WTC11 (cell line): ENCODE measurements around the gene KIAA1671. TPM values are rescaled to one million over a fixed set of nuclear protein-coding genes. Genes with fewer than 3 reads are reported as not detected.

Experiments used
- ATAC-seq: fragments of 200-7000 bp; cut with Tn5 transposase; 2 replicates; pipeline ENCODE4 v1.10.0; 2021; ENCODE audit warnings: mild to moderate bottlenecking, moderate library complexity
- CTCF ChIA-PET: fragments of 300-600 bp; sonication (Branson Sonifier 250); formaldehyde crosslinking; loops from one replicate; lab custom pipeline; 2021; ENCODE audit warnings: antibody characterized with exemption; lab: Charles Lee
- POLR2A ChIA-PET: fragments of 350-600 bp; sonication (Branson Sonifier 250); formaldehyde crosslinking; loops from one replicate; lab custom pipeline; 2021; ENCODE audit warnings: antibody characterized with exemption; lab: Charles Lee
- DNase-seq: peaks from one replicate; pipeline ENCODE4 v3.0.0; 2021; ENCODE audit warnings: low spot score
- H3K27ac Mint-ChIP-seq: 2 replicates; pipeline ENCODE4 v1.8.0; 2021; ENCODE audit warnings: mixed read lengths
- H3K27me3 Mint-ChIP-seq: 2 replicates; pipeline ENCODE4 v1.8.0; 2021; ENCODE audit warnings: low read depth, mild to moderate bottlenecking, moderate library complexity, mixed read lengths
- H3K36me3 Mint-ChIP-seq: 2 replicates; pipeline ENCODE4 v1.8.0; 2021; ENCODE audit warnings: mixed read lengths
- H3K4me1 Mint-ChIP-seq: 2 replicates; pipeline ENCODE4 v1.8.0; 2022; ENCODE audit warnings: mixed read lengths
- H3K4me3 Mint-ChIP-seq: 2 replicates; pipeline ENCODE4 v1.8.0; 2021; ENCODE audit warnings: mild to moderate bottlenecking, moderate library complexity, mixed read lengths
- H3K9me3 Mint-ChIP-seq: 2 replicates; pipeline ENCODE4 v1.8.0; 2021; ENCODE audit warnings: mixed read lengths
- CDX4 ChIP-seq: fragments of 250-450 bp; sonication (Bioruptor Pico); IDR thresholded peaks from 2 replicates; pipeline ENCODE4 v1.9.0; 2021; ENCODE audit warnings: moderate library complexity, mild to moderate bottlenecking, inconsistent platforms, borderline replicate concordance
- NFE2L1 ChIP-seq: sonication (generic); formaldehyde crosslinking; IDR thresholded peaks from 2 replicates; pipeline ENCODE4 v1.8.1; 2023; ENCODE audit warnings: missing genetic modification reagents
- NR1H2 ChIP-seq: sonication (generic); formaldehyde crosslinking; IDR thresholded peaks from 2 replicates; pipeline ENCODE4 v1.9.0; 2021; ENCODE audit warnings: mild to moderate bottlenecking, moderate library complexity, missing genetic modification reagents
- OVOL2 ChIP-seq: fragments of 250-450 bp; sonication (Bioruptor Pico); IDR thresholded peaks from 2 replicates; pipeline ENCODE4 v1.9.0; 2021; ENCODE audit warnings: mild to moderate bottlenecking, borderline replicate concordance
- PRDM15 ChIP-seq: sonication (generic); formaldehyde crosslinking; IDR thresholded peaks from 2 replicates; pipeline ENCODE4 v1.8.0; 2022; ENCODE audit warnings: missing genetic modification reagents
- PREB ChIP-seq: sonication (generic); formaldehyde crosslinking; IDR thresholded peaks from 2 replicates; pipeline ENCODE4 v1.8.1; 2022; ENCODE audit warnings: mild to moderate bottlenecking, missing genetic modification reagents, moderate library complexity, borderline replicate concordance
- RORB ChIP-seq: fragments of 250-450 bp; sonication (Bioruptor Pico); IDR thresholded peaks from 2 replicates; pipeline ENCODE4 v1.9.0; 2021; ENCODE audit warnings: mild to moderate bottlenecking
- SOX15 ChIP-seq: fragments of 250-450 bp; sonication (Bioruptor Pico); IDR thresholded peaks from 2 replicates; pipeline ENCODE4 v1.9.0; 2021; ENCODE audit warnings: mild to moderate bottlenecking
- STAT6 ChIP-seq: sonication (generic); formaldehyde crosslinking; conservative IDR thresholded peaks from 2 replicates; pipeline ENCODE4 v1.8.1; 2023; ENCODE audit warnings: mild to moderate bottlenecking, low read depth, missing genetic modification reagents, moderate library complexity
- ZNF263 ChIP-seq: sonication (generic); formaldehyde crosslinking; IDR thresholded peaks from 2 replicates; pipeline ENCODE4 v1.8.1; 2022; ENCODE audit warnings: low read depth, mild to moderate bottlenecking, moderate library complexity, missing genetic modification reagents
- total RNA-seq: library from RNA; stranded (reverse); gene quantifications from 3 replicates; pipeline ENCODE4 v1.2.3, GENCODE V29; 2021
- TF ChIP-seq, protein P1 (sequence below): fragments of 200-600 bp; IDR thresholded peaks from 2 replicates; pipeline ENCODE4 v1.8.0; 2022; ENCODE audit warnings: antibody characterized with exemption
- TF ChIP-seq, protein P2 (sequence below): sonication (generic); formaldehyde crosslinking; IDR thresholded peaks from 2 replicates; pipeline ENCODE4 v1.8.1; 2022; ENCODE audit warnings: mild to moderate bottlenecking, moderate library complexity, missing genetic modification reagents
- TF ChIP-seq, protein P3 (sequence below): sonication (generic); formaldehyde crosslinking; IDR thresholded peaks from 2 replicates; pipeline ENCODE4 v1.8.1; 2023; ENCODE audit warnings: mild to moderate bottlenecking, moderate library complexity, missing genetic modification reagents
- TF ChIP-seq, protein P4 (sequence below): sonication (generic); formaldehyde crosslinking; IDR thresholded peaks from 2 replicates; pipeline ENCODE4 v1.8.0; 2023; ENCODE audit warnings: missing genetic modification reagents
- TF ChIP-seq, protein P5 (sequence below): sonication (generic); formaldehyde crosslinking; IDR thresholded peaks from 2 replicates; pipeline ENCODE4 v1.8.0; 2022; ENCODE audit warnings: mild to moderate bottlenecking, missing genetic modification reagents
- TF ChIP-seq, protein P6 (sequence below): sonication (generic); formaldehyde crosslinking; IDR thresholded peaks from 2 replicates; pipeline ENCODE4 v1.8.1; 2023; ENCODE audit warnings: mild to moderate bottlenecking, missing genetic modification reagents
- TF ChIP-seq, protein P7 (sequence below): sonication (generic); formaldehyde crosslinking; IDR thresholded peaks from 2 replicates; pipeline ENCODE4 v1.8.1; 2023; ENCODE audit warnings: mild to moderate bottlenecking, missing genetic modification reagents, moderate library complexity

KIAA1671 gene
- total RNA-seq, 1 experiment from 2014 or later, result 26.0 TPM

DNA sequence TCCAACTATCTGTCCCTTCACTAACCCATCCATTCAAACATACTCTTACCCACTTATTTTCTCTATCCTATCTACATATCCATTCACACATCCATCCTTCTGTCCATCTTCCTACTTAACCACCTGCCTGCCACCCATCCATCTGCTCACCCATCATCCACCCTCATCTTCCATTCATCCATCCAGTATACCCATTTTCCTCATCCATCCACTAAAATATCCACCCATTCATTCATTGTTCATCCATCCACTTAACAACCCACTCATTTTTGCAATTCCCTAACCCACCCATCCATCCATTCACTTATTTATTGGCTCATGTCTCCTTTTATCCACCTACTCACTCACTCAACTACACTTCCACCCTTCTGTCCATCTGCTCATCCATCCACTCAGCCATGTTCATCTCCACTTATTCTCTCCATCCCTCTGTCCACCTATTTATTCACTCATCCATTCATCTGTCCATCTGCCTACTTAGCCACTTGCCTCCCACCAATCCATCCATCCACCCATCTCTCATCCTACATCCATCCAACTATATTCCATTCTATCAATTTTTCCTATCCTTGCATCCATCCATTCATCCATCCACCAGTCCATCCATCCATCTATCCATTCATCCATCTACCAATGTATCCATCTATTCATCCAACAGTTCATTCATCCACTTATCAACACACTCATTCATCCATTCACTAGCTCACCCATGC is 16.6 kb upstream of the KIAA1671 start:
- no peak for ATAC-seq
- H3K27me3 Mint-ChIP-seq, result no peaks in the 10 kb centered on the region
- peaks cover 9% of the 10 kb centered on the region for H3K4me1 Mint-ChIP-seq
- H3K4me3 Mint-ChIP-seq, result no peak overlapping the region
- H3K9me3 Mint-ChIP-seq, result no peaks in the 10 kb centered on the region
- H3K36me3 Mint-ChIP-seq, result no peaks in the 10 kb centered on the region
- no peak overlapping the region for H3K27ac Mint-ChIP-seq
- no peak for DNase-seq
- CTCF ChIA-PET, result interaction anchor here (3.2 to 4.8 kb wide), 3 partner anchors 9 to 122 kb away, joined by 22 to 61 read pairs (median 49); no protein-coding TSS in a partner anchor
- POLR2A ChIA-PET, result no interaction called here
- TF ChIP-seq RORB (CRISPR knock-in tag) (no peak), PRDM15 (CRISPR knock-in tag) (no peak), NFE2L1 (CRISPR knock-in tag) (no peak), NR1H2 (CRISPR knock-in tag) (no peak), SOX15 (CRISPR knock-in tag) (no peak), OVOL2 (no peak), PREB (no peak), CDX4 (no peak), STAT6 (CRISPR knock-in tag) (no peak), ZNF263 (no peak)
- TF ChIP-seq, protein P1, sequence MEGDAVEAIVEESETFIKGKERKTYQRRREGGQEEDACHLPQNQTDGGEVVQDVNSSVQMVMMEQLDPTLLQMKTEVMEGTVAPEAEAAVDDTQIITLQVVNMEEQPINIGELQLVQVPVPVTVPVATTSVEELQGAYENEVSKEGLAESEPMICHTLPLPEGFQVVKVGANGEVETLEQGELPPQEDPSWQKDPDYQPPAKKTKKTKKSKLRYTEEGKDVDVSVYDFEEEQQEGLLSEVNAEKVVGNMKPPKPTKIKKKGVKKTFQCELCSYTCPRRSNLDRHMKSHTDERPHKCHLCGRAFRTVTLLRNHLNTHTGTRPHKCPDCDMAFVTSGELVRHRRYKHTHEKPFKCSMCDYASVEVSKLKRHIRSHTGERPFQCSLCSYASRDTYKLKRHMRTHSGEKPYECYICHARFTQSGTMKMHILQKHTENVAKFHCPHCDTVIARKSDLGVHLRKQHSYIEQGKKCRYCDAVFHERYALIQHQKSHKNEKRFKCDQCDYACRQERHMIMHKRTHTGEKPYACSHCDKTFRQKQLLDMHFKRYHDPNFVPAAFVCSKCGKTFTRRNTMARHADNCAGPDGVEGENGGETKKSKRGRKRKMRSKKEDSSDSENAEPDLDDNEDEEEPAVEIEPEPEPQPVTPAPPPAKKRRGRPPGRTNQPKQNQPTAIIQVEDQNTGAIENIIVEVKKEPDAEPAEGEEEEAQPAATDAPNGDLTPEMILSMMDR, result no peak
- TF ChIP-seq, protein P2, sequence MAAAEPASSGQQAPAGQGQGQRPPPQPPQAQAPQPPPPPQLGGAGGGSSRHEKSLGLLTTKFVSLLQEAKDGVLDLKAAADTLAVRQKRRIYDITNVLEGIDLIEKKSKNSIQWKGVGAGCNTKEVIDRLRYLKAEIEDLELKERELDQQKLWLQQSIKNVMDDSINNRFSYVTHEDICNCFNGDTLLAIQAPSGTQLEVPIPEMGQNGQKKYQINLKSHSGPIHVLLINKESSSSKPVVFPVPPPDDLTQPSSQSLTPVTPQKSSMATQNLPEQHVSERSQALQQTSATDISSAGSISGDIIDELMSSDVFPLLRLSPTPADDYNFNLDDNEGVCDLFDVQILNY (CRISPR knock-in tag), result no peak
- TF ChIP-seq, protein P3, sequence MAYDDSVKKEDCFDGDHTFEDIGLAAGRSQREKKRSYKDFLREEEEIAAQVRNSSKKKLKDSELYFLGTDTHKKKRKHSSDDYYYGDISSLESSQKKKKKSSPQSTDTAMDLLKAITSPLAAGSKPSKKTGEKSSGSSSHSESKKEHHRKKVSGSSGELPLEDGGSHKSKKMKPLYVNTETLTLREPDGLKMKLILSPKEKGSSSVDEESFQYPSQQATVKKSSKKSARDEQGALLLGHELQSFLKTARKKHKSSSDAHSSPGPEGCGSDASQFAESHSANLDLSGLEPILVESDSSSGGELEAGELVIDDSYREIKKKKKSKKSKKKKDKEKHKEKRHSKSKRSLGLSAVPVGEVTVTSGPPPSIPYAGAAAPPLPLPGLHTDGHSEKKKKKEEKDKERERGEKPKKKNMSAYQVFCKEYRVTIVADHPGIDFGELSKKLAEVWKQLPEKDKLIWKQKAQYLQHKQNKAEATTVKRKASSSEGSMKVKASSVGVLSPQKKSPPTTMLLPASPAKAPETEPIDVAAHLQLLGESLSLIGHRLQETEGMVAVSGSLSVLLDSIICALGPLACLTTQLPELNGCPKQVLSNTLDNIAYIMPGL, result no peak
- TF ChIP-seq, protein P4, sequence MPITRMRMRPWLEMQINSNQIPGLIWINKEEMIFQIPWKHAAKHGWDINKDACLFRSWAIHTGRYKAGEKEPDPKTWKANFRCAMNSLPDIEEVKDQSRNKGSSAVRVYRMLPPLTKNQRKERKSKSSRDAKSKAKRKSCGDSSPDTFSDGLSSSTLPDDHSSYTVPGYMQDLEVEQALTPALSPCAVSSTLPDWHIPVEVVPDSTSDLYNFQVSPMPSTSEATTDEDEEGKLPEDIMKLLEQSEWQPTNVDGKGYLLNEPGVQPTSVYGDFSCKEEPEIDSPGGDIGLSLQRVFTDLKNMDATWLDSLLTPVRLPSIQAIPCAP (CRISPR knock-in tag), result no peak
- TF ChIP-seq, protein P5, sequence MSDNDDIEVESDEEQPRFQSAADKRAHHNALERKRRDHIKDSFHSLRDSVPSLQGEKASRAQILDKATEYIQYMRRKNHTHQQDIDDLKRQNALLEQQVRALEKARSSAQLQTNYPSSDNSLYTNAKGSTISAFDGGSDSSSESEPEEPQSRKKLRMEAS (CRISPR knock-in tag), result no peak
- TF ChIP-seq, protein P6, sequence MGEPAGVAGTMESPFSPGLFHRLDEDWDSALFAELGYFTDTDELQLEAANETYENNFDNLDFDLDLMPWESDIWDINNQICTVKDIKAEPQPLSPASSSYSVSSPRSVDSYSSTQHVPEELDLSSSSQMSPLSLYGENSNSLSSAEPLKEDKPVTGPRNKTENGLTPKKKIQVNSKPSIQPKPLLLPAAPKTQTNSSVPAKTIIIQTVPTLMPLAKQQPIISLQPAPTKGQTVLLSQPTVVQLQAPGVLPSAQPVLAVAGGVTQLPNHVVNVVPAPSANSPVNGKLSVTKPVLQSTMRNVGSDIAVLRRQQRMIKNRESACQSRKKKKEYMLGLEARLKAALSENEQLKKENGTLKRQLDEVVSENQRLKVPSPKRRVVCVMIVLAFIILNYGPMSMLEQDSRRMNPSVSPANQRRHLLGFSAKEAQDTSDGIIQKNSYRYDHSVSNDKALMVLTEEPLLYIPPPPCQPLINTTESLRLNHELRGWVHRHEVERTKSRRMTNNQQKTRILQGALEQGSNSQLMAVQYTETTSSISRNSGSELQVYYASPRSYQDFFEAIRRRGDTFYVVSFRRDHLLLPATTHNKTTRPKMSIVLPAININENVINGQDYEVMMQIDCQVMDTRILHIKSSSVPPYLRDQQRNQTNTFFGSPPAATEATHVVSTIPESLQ (CRISPR knock-in tag), result no peak
- TF ChIP-seq, protein P7, sequence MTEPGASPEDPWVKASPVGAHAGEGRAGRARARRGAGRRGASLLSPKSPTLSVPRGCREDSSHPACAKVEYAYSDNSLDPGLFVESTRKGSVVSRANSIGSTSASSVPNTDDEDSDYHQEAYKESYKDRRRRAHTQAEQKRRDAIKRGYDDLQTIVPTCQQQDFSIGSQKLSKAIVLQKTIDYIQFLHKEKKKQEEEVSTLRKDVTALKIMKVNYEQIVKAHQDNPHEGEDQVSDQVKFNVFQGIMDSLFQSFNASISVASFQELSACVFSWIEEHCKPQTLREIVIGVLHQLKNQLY (CRISPR knock-in tag), result no peak
